BE2C (cell line): ENCODE results near the gene HNRNPUL1.
"Not testable (repeated sequence)": the region's sequence is repeated elsewhere in the genome, so short reads cannot be mapped to it uniquely, and the experiment has no call there.

Source experiments
- DNase-seq: peaks from one replicate; pipeline ENCODE4 v3.0.0-alpha.2; 2020
- H3K27me3 ChIP-seq: fragments of 250-450 bp; sonication (Bioruptor Pico); 2 replicates; pipeline ENCODE4 v1.5.1; 2020; ENCODE audit warnings: mild to moderate bottlenecking
- H3K36me3 ChIP-seq: fragments of 250-450 bp; sonication (Bioruptor Pico); 2 replicates; pipeline ENCODE4 v1.5.1; 2020; ENCODE audit warnings: mild to moderate bottlenecking
- H3K4me1 ChIP-seq: fragments of 250-450 bp; sonication (Bioruptor Pico); 2 replicates; pipeline ENCODE4 v1.5.1; 2020
- H3K4me3 ChIP-seq: 2 replicates; pipeline ENCODE4 v1.5.1; 2011; ENCODE audit warnings: low read depth, low read length
- H3K9me3 ChIP-seq: fragments of 250-450 bp; sonication (Bioruptor Pico); 2 replicates; pipeline ENCODE4 v1.5.1; 2020
- CTCF ChIP-seq: IDR thresholded peaks from 2 replicates; pipeline ENCODE4 v1.5.1; 2012; ENCODE audit warnings: mild to moderate bottlenecking, low read depth, low read length

Gene HNRNPUL1

GRCh38 chr19:41225238-41226052 is 38.7 kb upstream of the HNRNPUL1 start:
- Histone ChIP-seq H3K27me3 (peaks cover 11% of the 10 kb centered on the region), H3K9me3 (no peaks in the 10 kb centered on the region; the same call in 1 of the 2 replicates), H3K36me3 (no peaks in the 10 kb centered on the region), H3K4me1 (no peaks in the 10 kb centered on the region), H3K4me3 (peak overlapping the region; percentile 62)
- no peak for DNase-seq
- TF ChIP-seq CTCF, result no peak

GRCh38 chr19:41226053-41226873 is 37.9 kb upstream of the HNRNPUL1 start:
- Histone ChIP-seq H3K4me3 (peak overlapping the region; percentile 62), H3K27me3 (peaks cover 3% of the 10 kb centered on the region; the same call in 1 of the 2 replicates), H3K9me3 (no peaks in the 10 kb centered on the region; the same call in 1 of the 2 replicates), H3K36me3 (no peaks in the 10 kb centered on the region), H3K4me1 (no peaks in the 10 kb centered on the region)
- TF ChIP-seq CTCF, result 0 out of 2 replicates have a peak, but pooled peaks have one; percentile 5
- DNase-seq, result peak; percentile 57

GRCh38 chr19:41226874-41227390 is 37.2 kb upstream of the HNRNPUL1 start:
- DNase-seq, result no peak
- Histone ChIP-seq H3K36me3 (no peaks in the 10 kb centered on the region), H3K4me1 (no peaks in the 10 kb centered on the region), H3K27me3 (no peaks in the 10 kb centered on the region), H3K4me3 (peak overlapping the region; percentile 62), H3K9me3 (no peaks in the 10 kb centered on the region; the same call in 1 of the 2 replicates)
- no peak for TF ChIP-seq CTCF

GRCh38 chr19:41228486-41228885 is 35.7 kb upstream of the HNRNPUL1 start:
- H3K4me3 ChIP-seq, result no peak overlapping the region
- no peaks in the 10 kb centered on the region for H3K4me1 ChIP-seq
- no peaks in the 10 kb centered on the region for H3K36me3 ChIP-seq
- no peaks in the 10 kb centered on the region; the same call in 1 of the 2 replicates for H3K9me3 ChIP-seq
- H3K27me3 ChIP-seq, result no peaks in the 10 kb centered on the region
- no peak for DNase-seq
- no peak for TF ChIP-seq CTCF

- not testable (repeated sequence) for H3K4me1 ChIP-seq, H3K4me3 ChIP-seq, H3K36me3 ChIP-seq, H3K27me3 ChIP-seq, H3K9me3 ChIP-seq, DNase-seq
Measured at GRCh38 chr19:41229338-41229737, 34.8 kb upstream of the HNRNPUL1 start.

- no peak for DNase-seq
- TF ChIP-seq CTCF, result no peak
- Histone ChIP-seq H3K9me3 (no peaks in the 10 kb centered on the region; the same call in 1 of the 2 replicates), H3K4me3 (no peak overlapping the region), H3K27me3 (no peaks in the 10 kb centered on the region), H3K36me3 (no peaks in the 10 kb centered on the region), H3K4me1 (no peaks in the 10 kb centered on the region)
Measured at GRCh38 chr19:41230067-41230857, 33.9 kb upstream of the HNRNPUL1 start.
